IPS DF 6.9 (cell line): Measurements from ENCODE around the gene AEN.

Experiments used
- DNase-seq: peaks from one replicate; pipeline ENCODE4 v3.0.0-alpha.2; 2013; ENCODE audit warnings: low read depth, low spot score
- H3K27ac ChIP-seq: one replicate; pipeline ENCODE4 v1.5.1; 2013; ENCODE audit warnings: low read length, control low read depth
- H3K27me3 ChIP-seq: 2 replicates; pipeline ENCODE4 v1.6.1; 2013; ENCODE audit warnings: mild to moderate bottlenecking, low read length; ENCODE audit not compliant: control insufficient read depth, insufficient read depth
- H3K36me3 ChIP-seq: 2 replicates; pipeline ENCODE4 v1.6.1; 2013; ENCODE audit warnings: low read length; ENCODE audit not compliant: control insufficient read depth, insufficient read depth
- H3K4me1 ChIP-seq: 2 replicates; pipeline ENCODE4 v1.6.1; 2013; ENCODE audit warnings: low read length; ENCODE audit not compliant: control insufficient read depth, insufficient read depth
- H3K4me3 ChIP-seq: 2 replicates; pipeline ENCODE4 v1.5.1; 2013; ENCODE audit warnings: mild to moderate bottlenecking, low read length
- H3K9me3 ChIP-seq: 2 replicates; pipeline ENCODE4 v1.6.1; 2013; ENCODE audit warnings: low read length, inconsistent platforms; ENCODE audit not compliant: control insufficient read depth, insufficient read depth
- WGBS: extraction: QIAGEN DNeasy Blood & Tissue Kit; methylation state at CpG from one replicate; pipeline ENCODE4 v1.1.7; 2013; ENCODE audit warnings: mixed read lengths, missing lambda C conversion rate; ENCODE audit not compliant: insufficient read length, insufficient coverage; 5-methylcytosine and 5-hydroxymethylcytosine counted together

Gene AEN

GRCh38 chr15:88620995-88621772 is at the start of gene AEN:
TSS of gene AEN (plus strand) at chr15:88621340. CDS start at chr15:88626210, 4,870 bp downstream.
- Histone ChIP-seq H3K27me3 (no peaks in the 10 kb centered on the region), H3K9me3 (no peaks in the 10 kb centered on the region), H3K4me1 (no peaks in the 10 kb centered on the region; the same call in 1 of the 2 replicates), H3K36me3 (peaks cover 2% of the 10 kb centered on the region), H3K27ac (no peak within 1 kb of the TSS), H3K4me3 (peak within 1 kb of the TSS; percentile 46)
- WGBS: no CpG with 5 or more reads among the region's 71 CpGs
- DNase-seq: peak; percentile 86

DNA sequence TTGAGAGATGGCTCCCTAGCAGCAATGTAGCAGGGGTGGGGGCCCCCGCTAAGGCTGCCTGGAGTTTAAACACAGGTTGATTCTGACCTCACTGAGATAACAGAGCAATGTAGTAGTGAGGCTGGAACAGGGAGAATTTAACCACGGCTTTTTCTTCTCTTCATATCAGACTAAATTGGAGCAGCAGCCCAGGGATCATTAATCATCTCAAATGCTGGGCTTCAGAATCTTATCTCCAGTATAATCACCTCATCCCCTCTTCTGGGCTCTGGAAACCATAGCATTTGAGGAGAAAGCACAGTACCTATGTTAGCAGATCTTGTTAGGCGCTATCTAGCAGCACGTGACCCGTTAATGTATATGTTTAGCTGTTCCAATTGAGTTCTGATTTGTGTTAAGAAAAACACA is 49.3 kb upstream of the AEN start:
- H3K4me3 ChIP-seq: no peak overlapping the region
- H3K36me3 ChIP-seq: no peaks in the 10 kb centered on the region
- WGBS: no CpG with 5 or more reads among the region's 5 CpGs
- no peak overlapping the region for H3K27ac ChIP-seq
- H3K9me3 ChIP-seq: no peaks in the 10 kb centered on the region
- no peaks in the 10 kb centered on the region for H3K27me3 ChIP-seq
- H3K4me1 ChIP-seq: no peaks in the 10 kb centered on the region
- DNase-seq: no peak

DNA sequence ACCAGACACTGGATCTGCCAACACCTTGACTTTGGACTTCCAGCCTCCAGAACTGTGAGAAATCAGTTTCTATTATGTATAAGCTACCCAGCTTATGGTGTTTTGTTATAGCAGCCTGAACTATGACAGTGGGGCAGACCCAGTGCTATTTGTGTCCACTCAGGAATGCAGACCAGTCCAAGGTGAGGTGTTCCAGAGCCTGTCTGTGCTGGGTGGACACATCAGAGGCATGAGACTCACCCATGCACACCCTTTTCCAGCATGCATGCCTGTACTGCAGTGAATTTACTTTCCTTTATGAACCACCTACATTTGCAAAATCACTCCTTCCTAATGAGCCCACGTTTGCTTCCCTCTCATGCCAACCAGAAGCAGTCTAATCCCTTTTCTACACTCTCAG is 47.1 kb upstream of the AEN start:
- Histone ChIP-seq H3K9me3 (no peaks in the 10 kb centered on the region), H3K27me3 (no peaks in the 10 kb centered on the region), H3K36me3 (no peaks in the 10 kb centered on the region), H3K27ac (no peak overlapping the region), H3K4me1 (no peaks in the 10 kb centered on the region), H3K4me3 (no peak overlapping the region)
- no CpG with 5 or more reads among the region's 1 CpG for WGBS
- no peak for DNase-seq

- Histone ChIP-seq H3K9me3 (no peaks in the 10 kb centered on the region), H3K4me1 (no peaks in the 10 kb centered on the region), H3K27ac (no peak overlapping the region), H3K36me3 (no peaks in the 10 kb centered on the region), H3K27me3 (no peaks in the 10 kb centered on the region), H3K4me3 (no peak overlapping the region)
- DNase-seq: no peak
- no CpG with 5 or more reads among the region's 7 CpGs for WGBS
These were observed 46.5 kb upstream of the AEN start for GRCh38 chr15:88574655-88575054.

DNA sequence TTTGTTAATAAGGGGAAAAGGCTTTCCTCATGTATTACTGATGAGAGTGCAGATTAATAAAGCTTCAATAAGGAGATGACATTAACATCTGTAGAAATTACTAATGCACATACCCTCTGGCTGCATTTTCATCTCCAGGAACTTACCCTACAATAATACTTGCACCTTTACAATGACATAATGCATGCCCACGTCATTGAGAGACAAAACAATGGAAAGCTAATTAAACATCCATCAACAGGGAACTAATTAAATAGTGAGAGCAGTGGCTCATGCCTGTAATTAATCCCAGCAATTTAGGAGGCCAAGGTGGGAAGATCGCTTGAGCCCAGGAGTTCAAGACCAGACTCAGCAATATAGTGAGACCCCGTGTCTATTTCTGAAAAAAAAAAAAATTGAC is 41.8 kb upstream of the AEN start:
- Histone ChIP-seq H3K27ac (no peak overlapping the region), H3K4me3 (no peak overlapping the region), H3K9me3 (no peaks in the 10 kb centered on the region), H3K27me3 (no peaks in the 10 kb centered on the region), H3K36me3 (no peaks in the 10 kb centered on the region), H3K4me1 (no peaks in the 10 kb centered on the region)
- no peak for DNase-seq
- WGBS: no CpG with 5 or more reads among the region's 3 CpGs

GRCh38 chr15:88580532-88580931 is 40.6 kb upstream of the AEN start:
- Histone ChIP-seq H3K27ac (no peak overlapping the region), H3K36me3 (no peaks in the 10 kb centered on the region), H3K4me1 (no peaks in the 10 kb centered on the region), H3K4me3 (no peak overlapping the region), H3K9me3 (no peaks in the 10 kb centered on the region), H3K27me3 (no peaks in the 10 kb centered on the region)
- no CpG with 5 or more reads among the region's 4 CpGs for WGBS
- DNase-seq: no peak

GRCh38 chr15:88586401-88587162 is 34.6 kb upstream of the AEN start:
- Histone ChIP-seq H3K36me3 (no peaks in the 10 kb centered on the region), H3K27ac (no peak overlapping the region), H3K4me1 (no peaks in the 10 kb centered on the region), H3K9me3 (no peaks in the 10 kb centered on the region), H3K27me3 (no peaks in the 10 kb centered on the region), H3K4me3 (no peak overlapping the region)
- no CpG with 5 or more reads among the region's 4 CpGs for WGBS
- no peak for DNase-seq

- no peak for DNase-seq
- Histone ChIP-seq H3K27ac (no peak overlapping the region), H3K4me3 (no peak overlapping the region), H3K36me3 (no peaks in the 10 kb centered on the region), H3K9me3 (no peaks in the 10 kb centered on the region), H3K4me1 (no peaks in the 10 kb centered on the region), H3K27me3 (no peaks in the 10 kb centered on the region)
- no CpG with 5 or more reads among the region's 6 CpGs for WGBS
These were observed 30.4 kb upstream of the AEN start for GRCh38 chr15:88590759-88591158.

- no peak overlapping the region for H3K4me3 ChIP-seq
- no peaks in the 10 kb centered on the region for H3K27me3 ChIP-seq
- H3K27ac ChIP-seq: no peak overlapping the region
- no peaks in the 10 kb centered on the region for H3K36me3 ChIP-seq
- H3K4me1 ChIP-seq: no peaks in the 10 kb centered on the region
- H3K9me3 ChIP-seq: no peaks in the 10 kb centered on the region
- DNase-seq: no peak
These were observed 29.8 kb upstream of the AEN start for GRCh38 chr15:88591384-88591783.

- no CpG with 5 or more reads among the region's 14 CpGs for WGBS
- peaks cover 35% of the 10 kb centered on the region for H3K27me3 ChIP-seq
- no peak for DNase-seq
- no peak overlapping the region for H3K27ac ChIP-seq
- no peak overlapping the region for H3K4me3 ChIP-seq
- no peaks in the 10 kb centered on the region for H3K36me3 ChIP-seq
- 0 out of 2 replicates have a peak, but pooled peaks cover 5% of the 10 kb centered on the region for H3K4me1 ChIP-seq
- H3K9me3 ChIP-seq: no peaks in the 10 kb centered on the region
These were observed 17.3 kb upstream of the AEN start for GRCh38 chr15:88603885-88604284.
